ENCODE data around the gene TMEM184C. TPM values are rescaled to one million over a fixed set of nuclear protein-coding genes. Genes with fewer than 3 reads are reported as not detected.

TMEM184C gene
- total RNA-seq, 1 experiment from 2014 or later, result 44.7 TPM

Other genes with a start within 250 kb of the TMEM184C start
- gene EDNRA, start 136.3 kb upstream of the TMEM184C start, total RNA-seq (2014; rRNA removed; shearing (Covaris generic)), result 0.31 and 0.57 TPM in 2 replicates
- gene PRMT9, start 66.8 kb downstream of the TMEM184C start, total RNA-seq (2014; rRNA removed; shearing (Covaris generic)), result 6.6 and 7.7 TPM in 2 replicates
- gene ARHGAP10, start 114.7 kb downstream of the TMEM184C start, total RNA-seq (2014; rRNA removed; shearing (Covaris generic)), result 9.1 and 10.3 TPM in 2 replicates

Measured in A172 (cell line).